Stimulated activated CD4-positive, alpha-beta T cell treated with anti-CD3 and anti-CD28 coated beads, Interleukin-15, amount 100 ng/mL, for 48 hours (primary cell): ENCODE measurements around the gene HDAC4.

Experiments used
- DNase-seq, 2 donors: peaks; one replicate each; pipeline ENCODE4 v3.0.0-alpha.2; 2020; ENCODE audit warnings: low read depth in 2 of 2

Gene HDAC4

DNA sequence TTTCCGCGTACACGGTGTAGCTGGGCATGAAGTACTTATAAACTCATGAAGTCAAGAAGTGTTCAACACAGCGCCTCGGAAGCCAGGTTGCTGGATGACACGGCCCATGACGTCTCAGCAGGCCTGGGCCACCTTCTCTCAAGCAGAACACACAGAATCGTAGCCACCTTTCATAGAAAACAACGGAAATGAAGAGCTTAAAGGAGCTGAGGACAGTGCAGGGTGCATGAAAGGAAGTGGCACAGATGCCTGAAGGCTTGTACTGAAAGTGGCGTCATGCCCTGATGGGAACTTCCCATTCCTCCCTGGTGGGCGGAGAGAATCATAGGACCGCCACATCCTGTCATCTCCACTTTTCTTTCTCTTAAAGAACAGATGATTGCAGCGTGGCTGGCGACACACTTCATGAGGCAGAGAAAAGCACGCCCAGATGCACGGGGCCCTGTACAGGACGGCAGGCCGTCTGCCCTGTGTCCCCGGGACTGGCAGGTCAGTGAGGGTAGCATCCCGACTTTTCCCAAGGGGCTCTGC lies 31.1 kb downstream of the HDAC4 start:
- peak; percentile 68 to 76 for DNase-seq

GRCh38 chr2:239368906-239369552 lies 31.8 kb downstream of the HDAC4 start:
- DNase-seq: no peak

GRCh38 chr2:239368321-239368720 lies 32.5 kb downstream of the HDAC4 start:
- DNase-seq: no peak

GRCh38 chr2:239366740-239367139 lies 34.1 kb downstream of the HDAC4 start:
- DNase-seq: no peak

DNA sequence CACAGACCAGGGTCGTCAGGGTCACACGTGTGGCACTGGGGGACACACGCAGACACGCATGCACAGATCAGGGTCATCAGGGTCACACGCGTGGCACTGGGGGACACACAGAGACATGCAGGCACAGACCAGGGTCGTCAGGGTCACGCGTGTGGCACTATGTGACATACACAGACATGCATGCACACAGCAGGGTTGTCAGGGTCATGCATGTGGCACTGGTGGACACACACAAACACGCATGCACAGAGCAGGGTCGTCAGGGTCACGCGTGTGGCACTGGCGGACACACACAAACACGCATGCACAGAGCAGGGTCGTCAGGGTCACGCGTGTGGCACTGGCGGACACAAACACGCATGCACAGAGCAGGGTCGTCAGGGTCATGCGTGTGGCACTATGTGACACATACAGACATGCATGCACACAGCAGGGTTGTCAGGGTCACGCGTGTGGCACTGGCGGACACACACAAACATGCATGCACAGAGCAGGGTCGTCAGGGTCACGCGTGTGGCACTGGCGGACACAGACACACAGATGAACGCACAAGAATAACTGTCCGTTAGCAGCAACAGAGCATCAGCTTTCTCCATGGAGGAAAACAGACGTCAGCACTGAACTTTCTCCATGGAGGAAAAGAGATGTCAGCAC lies 34.9 kb downstream of the HDAC4 start:
- DNase-seq: no peak

DNA sequence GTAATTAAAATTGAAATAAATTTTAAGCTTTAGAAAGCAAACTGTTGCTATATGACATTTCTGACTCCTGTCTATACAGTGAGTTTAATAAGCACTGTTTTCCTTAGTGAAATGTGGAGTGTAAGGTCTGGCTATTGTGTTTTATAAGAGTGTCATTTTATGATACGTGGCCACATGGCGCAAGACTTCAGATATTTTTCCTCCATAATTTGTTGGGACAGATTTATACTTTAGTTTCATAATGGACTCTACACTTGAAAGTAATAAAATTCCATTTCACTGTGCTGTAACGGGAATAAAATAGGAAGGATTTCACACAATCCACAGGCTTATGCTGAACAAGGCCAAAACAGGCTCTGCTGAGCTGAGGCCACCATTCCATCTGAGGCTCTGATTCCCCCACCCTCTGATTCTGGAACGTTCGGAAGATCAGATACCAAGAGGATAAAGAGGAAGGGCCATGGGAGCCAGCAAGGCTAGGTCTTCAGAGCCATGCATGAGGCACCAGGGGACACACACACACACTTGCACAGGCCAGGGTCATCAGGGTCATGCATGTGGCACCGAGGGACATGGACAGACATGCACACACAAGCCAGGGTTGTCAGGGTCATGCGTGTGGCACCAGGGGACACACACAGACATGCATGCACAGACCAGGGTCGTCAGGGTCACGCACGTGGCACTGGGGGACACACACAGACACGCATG lies 35.6 kb downstream of the HDAC4 start:
- DNase-seq: no peak

DNA sequence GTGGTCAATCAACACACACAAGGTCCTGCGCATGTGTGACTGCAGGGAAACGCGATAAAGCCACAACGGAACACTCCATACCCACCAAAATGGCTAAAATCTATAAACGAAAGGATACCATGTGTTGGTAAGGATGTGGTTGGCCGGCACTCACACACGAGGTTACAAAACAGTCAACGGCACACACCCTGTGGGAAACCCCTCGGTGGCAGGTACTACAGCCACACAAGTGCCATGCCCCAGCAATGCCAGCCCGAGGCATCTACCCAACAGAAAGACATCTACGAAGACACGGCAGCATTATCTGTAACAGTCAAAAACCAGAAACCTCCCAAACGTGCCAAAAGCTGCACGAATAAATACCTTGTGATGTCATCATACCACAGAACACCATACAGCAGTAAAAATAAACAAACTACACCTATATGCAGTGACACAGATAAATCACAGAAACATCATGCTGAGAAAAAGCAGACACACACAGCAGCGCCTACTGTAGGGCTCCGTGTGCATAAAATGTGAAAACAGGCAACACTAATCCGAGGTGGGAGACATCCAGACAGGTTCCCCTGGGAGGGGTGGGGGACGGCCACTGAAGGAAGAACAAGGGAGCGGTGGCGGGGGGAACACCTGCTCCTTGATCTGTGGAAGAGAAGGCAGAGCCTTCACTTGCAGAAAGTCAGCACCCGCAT lies 36.7 kb downstream of the HDAC4 start:
- no peak for DNase-seq

GRCh38 chr2:239362507-239362906 lies 38.3 kb downstream of the HDAC4 start:
- DNase-seq: no peak

GRCh38 chr2:239361311-239361642 lies 39.5 kb downstream of the HDAC4 start:
- DNase-seq: no peak

DNA sequence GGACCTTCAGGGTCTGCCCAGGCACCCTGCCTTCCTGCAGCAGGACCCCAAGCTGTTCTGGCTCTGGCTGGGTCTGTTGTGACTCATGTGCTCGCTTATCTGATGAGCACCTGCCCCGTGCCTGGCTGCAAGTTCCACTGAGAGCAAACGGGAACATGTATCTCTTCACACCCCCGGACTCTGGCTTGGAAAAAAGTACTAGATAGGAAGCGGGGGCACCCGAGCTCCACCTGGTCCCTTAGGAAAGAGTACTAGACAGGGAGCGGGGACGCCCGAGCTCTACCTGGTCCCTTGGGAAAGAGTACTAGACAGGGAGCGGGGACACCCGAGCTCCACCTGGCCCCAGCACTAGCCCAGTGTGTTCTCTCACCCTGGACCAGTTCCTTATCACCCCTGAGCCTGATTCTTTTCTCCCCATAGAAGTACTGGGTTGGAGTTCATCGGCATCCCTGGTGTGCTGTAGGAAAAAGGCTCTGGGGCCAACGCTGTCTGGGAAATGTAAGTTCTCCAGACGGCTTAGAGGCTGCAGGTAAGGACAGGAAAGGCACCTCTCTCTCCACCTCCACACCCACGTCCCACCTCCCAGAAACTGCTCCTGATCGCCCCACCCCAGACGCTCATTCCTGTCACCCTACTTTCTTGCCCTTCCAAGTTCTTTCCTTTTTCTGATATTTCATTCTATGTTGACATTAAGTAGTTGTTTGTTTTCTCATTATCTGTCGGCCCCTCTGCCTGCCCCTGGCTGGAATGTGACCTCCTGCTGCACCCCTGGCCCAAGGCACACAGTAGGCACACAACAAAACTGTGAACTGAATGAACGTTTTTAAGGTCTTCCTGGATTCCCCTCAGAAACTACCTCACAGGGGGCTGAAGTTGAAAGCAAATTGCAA lies 40.2 kb downstream of the HDAC4 start:
- no peak for DNase-seq

DNA sequence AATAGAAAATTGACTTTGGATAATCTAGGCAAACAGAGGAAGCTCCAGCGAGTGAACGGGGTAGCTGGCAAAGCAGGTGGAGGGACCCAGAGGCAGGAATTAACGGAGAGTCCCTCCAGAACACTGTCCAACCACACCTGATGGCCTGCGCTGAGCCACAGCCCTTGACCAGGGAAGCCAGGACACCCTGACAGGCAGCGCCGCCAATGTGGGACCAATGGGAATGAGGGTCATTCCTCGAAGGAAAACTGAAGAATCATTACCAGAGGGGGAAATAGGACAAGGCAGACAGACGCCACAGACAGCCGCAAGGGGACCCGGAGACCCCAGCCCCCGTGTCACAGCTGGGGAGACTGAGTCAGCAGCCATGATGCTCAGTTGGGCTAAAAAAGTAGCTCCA lies 40.8 kb downstream of the HDAC4 start:
- no peak for DNase-seq

DNA sequence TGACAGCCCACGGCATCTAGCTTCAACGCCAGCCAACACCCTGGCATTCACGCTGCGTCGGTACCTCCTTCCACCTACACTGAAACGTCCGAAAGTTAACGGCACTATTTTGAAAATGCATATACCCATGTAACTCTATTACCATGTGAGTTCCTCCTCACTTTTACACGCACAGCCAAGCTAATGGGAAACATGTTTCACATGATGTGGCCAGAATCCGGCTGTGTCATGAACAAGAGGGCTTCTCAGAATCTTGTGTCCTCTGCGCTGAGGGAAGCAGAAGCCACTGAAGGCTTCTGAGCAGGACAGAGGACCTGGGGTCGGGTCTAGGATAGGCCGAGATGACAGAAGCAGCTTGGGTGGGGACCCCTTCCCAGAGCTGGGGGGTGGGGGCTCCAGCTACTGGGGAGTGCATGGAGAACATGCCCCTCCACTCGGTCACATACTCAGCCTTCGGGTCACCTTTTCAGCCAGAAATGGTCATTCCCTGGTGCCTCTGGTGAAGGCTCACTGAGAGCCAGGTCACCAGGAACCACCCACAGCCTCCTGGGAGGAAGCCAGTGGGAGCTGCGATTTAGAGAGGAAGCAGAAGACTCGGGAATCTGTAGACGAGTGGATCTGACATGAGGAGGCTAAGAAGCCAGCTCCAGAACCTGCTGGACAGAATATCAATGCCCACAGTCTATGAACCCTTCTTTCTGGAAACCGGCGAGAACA lies 41.5 kb downstream of the HDAC4 start:
- no peak for DNase-seq

GRCh38 chr2:239358062-239358754 lies 42.6 kb downstream of the HDAC4 start:
- no peak for DNase-seq

GRCh38 chr2:239355724-239356123 lies 45.1 kb downstream of the HDAC4 start:
- DNase-seq: no peak

GRCh38 chr2:239355139-239355538 lies 45.7 kb downstream of the HDAC4 start:
- no peak for DNase-seq

GRCh38 chr2:239354791-239355136 lies 46.1 kb downstream of the HDAC4 start:
- DNase-seq: no peak

DNA sequence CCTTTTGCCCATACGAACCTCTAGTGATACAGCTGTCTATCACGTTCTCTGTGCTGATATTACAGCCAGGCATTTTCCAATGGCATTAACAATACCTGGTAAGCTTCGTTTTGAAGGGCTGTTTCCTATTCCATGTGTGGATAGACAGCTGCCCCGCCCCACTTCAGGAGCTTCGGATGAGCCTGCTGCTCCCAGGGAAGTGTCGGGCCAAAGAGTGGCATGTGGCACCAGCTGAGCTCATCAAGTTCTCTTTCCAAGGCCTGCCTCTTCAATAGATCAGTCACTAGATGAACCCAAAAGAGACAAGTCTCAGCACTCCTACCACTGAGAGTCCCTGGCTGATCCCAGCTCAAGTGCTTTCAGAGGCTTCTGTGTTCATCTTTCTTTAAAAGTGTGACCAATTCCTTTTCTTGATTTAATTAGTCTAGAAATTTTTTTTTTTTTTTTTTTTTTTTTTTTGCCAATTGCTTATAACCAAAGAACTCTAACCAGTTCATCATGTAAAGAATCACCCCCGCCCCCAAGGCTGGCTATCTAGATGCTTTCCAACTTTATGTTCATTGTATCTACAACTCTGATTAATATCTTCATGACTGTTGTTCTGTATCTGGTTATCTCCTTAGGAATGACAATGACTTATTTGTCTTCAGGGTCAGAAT lies 46.6 kb downstream of the HDAC4 start:
- no peak for DNase-seq

GRCh38 chr2:239353692-239354091 lies 47.1 kb downstream of the HDAC4 start:
- DNase-seq: no peak

GRCh38 chr2:239351687-239352086 lies 49.1 kb downstream of the HDAC4 start:
- DNase-seq: no peak
